Gastroesophageal sphincter (tissue), 3 donors: ENCODE data around the gene NELFA.

Experiments used
- POLR2A ChIP-seq, 2 donors: fragments of 450-650 bp; IDR thresholded peaks; one replicate each; pipeline ENCODE4 v1.6.1; 2017; ENCODE audit warnings: antibody characterized with exemption in 2 of 2, mild to moderate bottlenecking in 2 of 2, moderate library complexity in 1 of 2
- TF ChIP-seq, protein P1 (sequence below), 4 experiments: fragments of 200-600 bp in 2 of 4; fragments of 450-650 bp in 2 of 4; sonication (generic) in 1 of 4; IDR thresholded peaks; one replicate each; pipeline ENCODE4 v1.5.1; 2017 to 2019; ENCODE audit warnings: antibody characterized with exemption in 4 of 4, mild to moderate bottlenecking in 2 of 4, moderate library complexity in 2 of 4

DNA sequence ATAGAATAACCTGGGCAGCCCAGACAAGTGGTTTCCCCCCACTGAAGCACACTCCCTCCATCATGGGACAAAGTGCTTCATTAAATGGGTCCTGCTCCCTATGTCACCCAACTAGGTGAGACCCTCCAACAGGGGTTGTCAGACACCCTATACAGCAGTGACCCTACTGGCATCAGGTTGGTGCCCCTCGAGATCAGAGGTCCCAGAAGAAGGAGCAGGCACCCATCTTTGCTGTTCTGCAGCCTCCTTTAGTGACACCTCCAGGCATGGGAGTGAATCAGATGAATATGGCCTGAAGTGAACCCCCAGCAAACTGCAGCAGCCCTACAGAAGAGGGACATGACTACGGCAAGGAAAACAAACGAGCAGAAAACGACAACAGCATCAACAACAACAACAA lies 11.1 kb downstream of the NELFA start:
- TF ChIP-seq, protein P1, sequence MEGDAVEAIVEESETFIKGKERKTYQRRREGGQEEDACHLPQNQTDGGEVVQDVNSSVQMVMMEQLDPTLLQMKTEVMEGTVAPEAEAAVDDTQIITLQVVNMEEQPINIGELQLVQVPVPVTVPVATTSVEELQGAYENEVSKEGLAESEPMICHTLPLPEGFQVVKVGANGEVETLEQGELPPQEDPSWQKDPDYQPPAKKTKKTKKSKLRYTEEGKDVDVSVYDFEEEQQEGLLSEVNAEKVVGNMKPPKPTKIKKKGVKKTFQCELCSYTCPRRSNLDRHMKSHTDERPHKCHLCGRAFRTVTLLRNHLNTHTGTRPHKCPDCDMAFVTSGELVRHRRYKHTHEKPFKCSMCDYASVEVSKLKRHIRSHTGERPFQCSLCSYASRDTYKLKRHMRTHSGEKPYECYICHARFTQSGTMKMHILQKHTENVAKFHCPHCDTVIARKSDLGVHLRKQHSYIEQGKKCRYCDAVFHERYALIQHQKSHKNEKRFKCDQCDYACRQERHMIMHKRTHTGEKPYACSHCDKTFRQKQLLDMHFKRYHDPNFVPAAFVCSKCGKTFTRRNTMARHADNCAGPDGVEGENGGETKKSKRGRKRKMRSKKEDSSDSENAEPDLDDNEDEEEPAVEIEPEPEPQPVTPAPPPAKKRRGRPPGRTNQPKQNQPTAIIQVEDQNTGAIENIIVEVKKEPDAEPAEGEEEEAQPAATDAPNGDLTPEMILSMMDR (IDR thresholded peaks at IDR 0.05), result no peak
- no peak for TF ChIP-seq POLR2A (IDR thresholded peaks at IDR 0.05)
